ENCODE results near the gene LPCAT4.

DNA sequence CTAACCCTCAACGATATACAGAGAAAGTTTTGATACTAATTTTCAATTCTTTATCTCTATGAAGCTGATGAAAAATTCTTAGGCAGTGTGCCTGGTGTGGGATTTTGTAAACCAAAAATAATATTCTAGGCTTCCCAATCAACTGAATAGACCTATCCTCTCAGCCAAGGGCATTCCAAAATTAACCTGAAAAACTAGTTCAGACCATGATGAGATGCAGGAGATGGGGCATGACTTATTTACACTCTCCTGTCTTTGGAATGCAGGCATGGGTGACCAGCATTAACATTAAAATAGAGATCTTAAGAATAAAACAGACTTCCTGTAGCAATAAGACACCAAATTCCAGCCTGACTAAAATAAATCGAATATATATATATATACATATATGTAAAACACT lies 7.8 kb upstream of the LPCAT4 start:
- TF ChIP-seq, protein P1, sequence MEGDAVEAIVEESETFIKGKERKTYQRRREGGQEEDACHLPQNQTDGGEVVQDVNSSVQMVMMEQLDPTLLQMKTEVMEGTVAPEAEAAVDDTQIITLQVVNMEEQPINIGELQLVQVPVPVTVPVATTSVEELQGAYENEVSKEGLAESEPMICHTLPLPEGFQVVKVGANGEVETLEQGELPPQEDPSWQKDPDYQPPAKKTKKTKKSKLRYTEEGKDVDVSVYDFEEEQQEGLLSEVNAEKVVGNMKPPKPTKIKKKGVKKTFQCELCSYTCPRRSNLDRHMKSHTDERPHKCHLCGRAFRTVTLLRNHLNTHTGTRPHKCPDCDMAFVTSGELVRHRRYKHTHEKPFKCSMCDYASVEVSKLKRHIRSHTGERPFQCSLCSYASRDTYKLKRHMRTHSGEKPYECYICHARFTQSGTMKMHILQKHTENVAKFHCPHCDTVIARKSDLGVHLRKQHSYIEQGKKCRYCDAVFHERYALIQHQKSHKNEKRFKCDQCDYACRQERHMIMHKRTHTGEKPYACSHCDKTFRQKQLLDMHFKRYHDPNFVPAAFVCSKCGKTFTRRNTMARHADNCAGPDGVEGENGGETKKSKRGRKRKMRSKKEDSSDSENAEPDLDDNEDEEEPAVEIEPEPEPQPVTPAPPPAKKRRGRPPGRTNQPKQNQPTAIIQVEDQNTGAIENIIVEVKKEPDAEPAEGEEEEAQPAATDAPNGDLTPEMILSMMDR (IDR thresholded peaks at IDR 0.05): no peak
- no peak for TF ChIP-seq POLR2A (IDR thresholded peaks at IDR 0.05)
